Right lobe of liver (tissue), 6 donors: ENCODE results near the gene BARX2. TPM values are rescaled to one million over a fixed set of nuclear protein-coding genes. Genes with fewer than 3 reads are reported as not detected.

Experiments used
- ATAC-seq, 4 donors: fragments of 200-7000 bp; cut with Tn5 transposase; one replicate each; pipeline ENCODE4 v1.9.1; 2020; ENCODE audit warnings: mild to moderate bottlenecking in 4 of 4, moderate library complexity in 4 of 4
- DNase-seq, 3 donors: peaks; one replicate each; pipeline ENCODE4 v3.0.0-alpha.2; 2020
- H3K27ac ChIP-seq, 3 donors: fragments of 200-600 bp; one replicate each; pipeline ENCODE4 v1.8.0; 2022
- H3K27me3 ChIP-seq, 2 donors: fragments of 200-600 bp; one replicate each; pipeline ENCODE4 v1.8.0; 2022
- H3K36me3 ChIP-seq, 4 donors: fragments of 200-600 bp; sonication (generic) in 1 of 4; one replicate each; pipeline versions ENCODE4 v1.5.1 to v1.8.0; 2017 to 2022; ENCODE audit warnings: control low read depth in 1 of 4
- H3K4me1 ChIP-seq, 4 donors: fragments of 200-600 bp; sonication (generic) in 1 of 4; one replicate each; pipeline versions ENCODE4 v1.5.1 to v1.8.0; 2017 to 2022; ENCODE audit warnings: control low read depth in 1 of 4
- H3K4me3 ChIP-seq, 3 donors: fragments of 200-600 bp; one replicate each; pipeline ENCODE4 v1.8.0; 2022
- H3K9me3 ChIP-seq, 4 donors: fragments of 200-600 bp; sonication (generic) in 1 of 4; one replicate each; pipeline versions ENCODE4 v1.5.1 to v1.8.0; 2017 to 2022; ENCODE audit warnings: control low read depth in 1 of 4
- POLR2A ChIP-seq: fragments of 450-650 bp; IDR thresholded peaks from one replicate; pipeline ENCODE4 v1.6.1; 2017; ENCODE audit warnings: antibody characterized with exemption, mild to moderate bottlenecking
- WGBS: methylation state at CpG from one replicate; pipeline ENCODE4 v1.1.6; 2018; ENCODE audit warnings: low coverage, low lambda C conversion rate; ENCODE audit not compliant: insufficient coverage; ENCODE audit errors: missing lambda C conversion rate; 5-methylcytosine and 5-hydroxymethylcytosine counted together
- intact Hi-C, 2 donors: fragments of 100-400 bp; cut with DNase I; formaldehyde crosslinking; loops; one replicate each; pipeline versions ENCODE4 v1.11.2 to v1.14.1; 2022
- total RNA-seq, 6 experiments: library from RNA; depleted of rRNA in 2 of 6; stranded (reverse); fragments of >200 nt in 2 of 6; fragmentation: NEBNext Ultra II Directional in 3 of 6; extraction: Animal tissue kit (Norgen Biotek cat#: 25700) in 3 of 6; gene quantifications; one replicate each; pipeline versions ENCODE4 v1.1.0 to v1.2.4, GENCODE V29; 2016 to 2023
- TF ChIP-seq, protein P1 (sequence below), 4 donors: fragments of 200-600 bp in 3 of 4; fragments of 450-650 bp in 1 of 4; IDR thresholded peaks; one replicate each; pipeline versions ENCODE4 v1.5.1 to v1.8.0; 2016 to 2022; ENCODE audit warnings: antibody characterized with exemption in 4 of 4, mild to moderate bottlenecking in 2 of 4
- donor health status: DM: no; HTN: yes; CAD: no.
- donor health status: DM: no; HTN: no; CAD: no.
- donor health status: DM: no; HTN: no; CAD: no.
- donor health status: DM: no; HTN: yes; CAD: no.
- donor health status: DM: no; HTN: yes; CAD: no.

BARX2 gene
- total RNA-seq, 6 experiments from 2014 or later, result not detected

DNA sequence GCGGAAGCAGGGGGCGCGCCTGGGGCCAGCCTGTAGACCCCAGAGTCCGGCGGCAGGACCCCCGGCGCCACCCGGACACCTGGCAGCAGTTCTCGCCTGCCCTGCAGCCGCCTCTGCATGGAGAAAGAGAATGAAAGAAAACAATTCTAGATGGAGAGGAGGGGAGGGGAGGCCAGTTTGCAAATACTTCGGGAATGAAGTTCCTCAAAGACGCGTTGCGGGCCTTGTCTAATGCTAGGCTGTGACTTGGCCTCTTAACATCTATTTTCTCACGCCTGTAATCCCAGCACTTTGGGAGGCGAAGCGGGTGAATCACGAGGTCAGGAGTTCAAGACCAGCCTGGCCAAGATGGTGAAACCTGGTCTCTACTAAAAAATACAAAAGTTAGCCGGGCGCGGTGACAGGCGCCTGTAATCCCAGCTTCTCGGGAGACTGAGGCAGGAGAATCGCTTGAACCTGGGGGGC lies 2.1 kb upstream of the BARX2 start:
- H3K27me3 ChIP-seq, result peaks cover 11 to 61% of the 10 kb centered on the region in 2 donors
- H3K27ac ChIP-seq, result no peak overlapping the region
- DNase-seq (no peak), ATAC-seq (no peak)
- intact Hi-C loops, result loop anchor here in 1 of 2 donors (10.0 kb wide), 2 partner anchors 321 to 371 kb away; no protein-coding TSS in a partner anchor
- no peaks in the 10 kb centered on the region for H3K9me3 ChIP-seq
- H3K4me1 ChIP-seq, result peaks cover 0 to 26% (median 6%) of the 10 kb centered on the region in 4 donors
- H3K4me3 ChIP-seq, result peak overlapping the region; percentile 10 to 35 (median 23)
- no peaks in the 10 kb centered on the region for H3K36me3 ChIP-seq
- WGBS, result 4% methylated on average over 11 of the region's 24 CpGs
- TF ChIP-seq, protein P1, sequence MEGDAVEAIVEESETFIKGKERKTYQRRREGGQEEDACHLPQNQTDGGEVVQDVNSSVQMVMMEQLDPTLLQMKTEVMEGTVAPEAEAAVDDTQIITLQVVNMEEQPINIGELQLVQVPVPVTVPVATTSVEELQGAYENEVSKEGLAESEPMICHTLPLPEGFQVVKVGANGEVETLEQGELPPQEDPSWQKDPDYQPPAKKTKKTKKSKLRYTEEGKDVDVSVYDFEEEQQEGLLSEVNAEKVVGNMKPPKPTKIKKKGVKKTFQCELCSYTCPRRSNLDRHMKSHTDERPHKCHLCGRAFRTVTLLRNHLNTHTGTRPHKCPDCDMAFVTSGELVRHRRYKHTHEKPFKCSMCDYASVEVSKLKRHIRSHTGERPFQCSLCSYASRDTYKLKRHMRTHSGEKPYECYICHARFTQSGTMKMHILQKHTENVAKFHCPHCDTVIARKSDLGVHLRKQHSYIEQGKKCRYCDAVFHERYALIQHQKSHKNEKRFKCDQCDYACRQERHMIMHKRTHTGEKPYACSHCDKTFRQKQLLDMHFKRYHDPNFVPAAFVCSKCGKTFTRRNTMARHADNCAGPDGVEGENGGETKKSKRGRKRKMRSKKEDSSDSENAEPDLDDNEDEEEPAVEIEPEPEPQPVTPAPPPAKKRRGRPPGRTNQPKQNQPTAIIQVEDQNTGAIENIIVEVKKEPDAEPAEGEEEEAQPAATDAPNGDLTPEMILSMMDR (IDR thresholded peaks at IDR 0.05), result no peak
- no peak for TF ChIP-seq POLR2A

DNA sequence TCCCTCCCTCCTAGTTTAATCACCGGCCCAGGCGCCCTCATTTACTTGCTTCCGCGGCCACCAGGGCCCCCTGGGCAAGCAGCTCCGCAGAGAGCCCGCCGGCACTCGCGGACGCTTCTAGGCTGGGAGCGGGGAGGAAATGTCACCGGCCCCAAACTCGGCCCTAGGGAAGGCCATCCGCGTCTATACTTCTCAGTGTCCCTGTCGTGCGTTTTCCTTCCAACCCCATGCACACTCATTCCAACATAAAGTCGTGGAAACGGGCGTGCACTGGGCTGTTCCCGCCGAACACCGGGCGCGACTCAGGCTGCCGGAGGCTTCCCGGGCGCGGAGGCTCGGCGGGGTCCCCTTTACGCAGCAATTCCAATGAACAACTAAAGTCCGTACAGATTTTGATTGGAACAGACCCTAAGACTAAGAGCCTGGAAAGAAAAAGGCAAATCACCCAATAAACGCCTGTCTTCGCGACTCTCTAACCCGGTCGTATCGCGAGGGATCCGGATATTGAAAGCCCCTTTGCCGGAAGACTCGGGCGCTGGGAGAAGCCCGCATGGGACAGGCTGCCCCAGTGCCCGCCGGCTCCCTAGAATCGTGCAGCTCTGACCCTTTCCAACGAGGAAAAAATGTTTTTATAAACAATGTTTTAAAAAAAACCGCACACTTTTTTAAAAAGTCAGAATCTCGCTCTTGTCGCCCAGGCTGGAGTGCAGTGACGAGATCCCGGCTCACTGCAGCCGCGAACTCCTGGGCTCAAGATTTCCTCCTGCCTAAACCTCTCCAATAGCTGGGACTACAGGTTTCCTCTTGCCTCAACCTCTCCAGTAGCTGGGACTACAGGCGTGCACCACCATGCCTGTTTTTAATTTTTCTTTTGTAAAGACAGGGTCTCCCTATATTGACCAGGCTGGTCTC lies 1.3 kb upstream of the BARX2 start:
- no peak for ATAC-seq
- intact Hi-C loops, result loop anchor here in 1 of 2 donors (10.0 kb wide), 2 partner anchors 320 to 370 kb away; no protein-coding TSS in a partner anchor
- Histone ChIP-seq H3K27ac (no peak overlapping the region), H3K36me3 (no peaks in the 10 kb centered on the region), H3K4me1 (peaks cover 0 to 26% (median 6%) of the 10 kb centered on the region in 4 donors), H3K4me3 (peak overlapping the region in 1 of 3 donors; percentile 13), H3K27me3 (peaks cover 11 to 61% of the 10 kb centered on the region in 2 donors), H3K9me3 (no peaks in the 10 kb centered on the region)
- WGBS, result 10% methylated on average over 50 of the region's 57 CpGs
- no peak for TF ChIP-seq POLR2A
- TF ChIP-seq, protein P1 (IDR thresholded peaks at IDR 0.05), result no peak
- no peak for DNase-seq

DNA sequence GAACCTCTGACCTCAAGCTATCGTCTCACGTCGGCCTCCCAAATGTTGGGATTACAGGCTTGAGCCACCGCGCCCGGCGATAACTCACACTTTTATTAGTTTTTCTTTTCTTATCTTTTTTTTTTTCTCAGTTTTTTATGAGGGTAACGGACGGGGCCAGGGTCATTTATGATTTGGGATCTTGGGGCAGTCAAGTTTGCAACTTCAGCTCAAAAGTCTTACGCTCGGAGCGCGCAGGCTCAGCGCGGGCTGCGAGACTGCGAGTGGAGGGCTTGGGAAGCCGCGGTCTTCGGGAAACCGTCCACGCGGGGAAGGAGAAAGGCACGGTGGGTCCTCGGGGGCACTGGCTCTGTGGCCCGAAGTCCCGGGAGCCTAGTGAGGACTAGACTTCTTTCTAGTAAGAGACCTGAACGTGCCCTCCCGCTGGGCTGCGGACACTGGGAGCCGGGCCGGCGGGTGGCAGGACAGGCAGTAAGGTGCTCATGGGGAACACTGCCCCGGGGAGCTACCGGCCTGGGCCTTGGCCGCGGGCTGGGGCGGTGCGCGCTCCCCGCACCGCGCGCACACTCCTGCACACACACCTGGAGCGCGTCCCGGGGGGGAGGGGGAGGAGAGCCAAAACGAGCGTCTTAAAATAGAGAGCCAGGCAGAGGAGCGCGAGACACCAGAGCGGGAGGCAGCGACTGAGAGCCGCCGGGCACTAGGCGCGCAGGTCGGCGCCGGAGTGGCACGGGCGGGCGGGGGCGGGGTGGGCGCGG lies 476 bp upstream of the BARX2 start:
- intact Hi-C loops, result loop anchor here in 1 of 2 donors (10.0 kb wide), 2 partner anchors 320 to 370 kb away; no protein-coding TSS in a partner anchor
- H3K4me1 ChIP-seq, result peaks cover 0 to 26% (median 6%) of the 10 kb centered on the region in 4 donors
- H3K9me3 ChIP-seq, result no peaks in the 10 kb centered on the region
- peak in 1 of 3 donors; percentile 56 for DNase-seq
- H3K27me3 ChIP-seq, result peaks cover 11 to 61% of the 10 kb centered on the region in 2 donors
- TF ChIP-seq, protein P1 (IDR thresholded peaks at IDR 0.05), result no peak
- TF ChIP-seq POLR2A, result no peak
- WGBS, result 8% methylated on average over 26 of the region's 66 CpGs
- H3K4me3 ChIP-seq, result peak overlapping the region in 1 of 3 donors; percentile 35
- no peaks in the 10 kb centered on the region for H3K36me3 ChIP-seq
- ATAC-seq, result peak; percentile 53 to 58 (median 56)
- no peak overlapping the region for H3K27ac ChIP-seq

DNA sequence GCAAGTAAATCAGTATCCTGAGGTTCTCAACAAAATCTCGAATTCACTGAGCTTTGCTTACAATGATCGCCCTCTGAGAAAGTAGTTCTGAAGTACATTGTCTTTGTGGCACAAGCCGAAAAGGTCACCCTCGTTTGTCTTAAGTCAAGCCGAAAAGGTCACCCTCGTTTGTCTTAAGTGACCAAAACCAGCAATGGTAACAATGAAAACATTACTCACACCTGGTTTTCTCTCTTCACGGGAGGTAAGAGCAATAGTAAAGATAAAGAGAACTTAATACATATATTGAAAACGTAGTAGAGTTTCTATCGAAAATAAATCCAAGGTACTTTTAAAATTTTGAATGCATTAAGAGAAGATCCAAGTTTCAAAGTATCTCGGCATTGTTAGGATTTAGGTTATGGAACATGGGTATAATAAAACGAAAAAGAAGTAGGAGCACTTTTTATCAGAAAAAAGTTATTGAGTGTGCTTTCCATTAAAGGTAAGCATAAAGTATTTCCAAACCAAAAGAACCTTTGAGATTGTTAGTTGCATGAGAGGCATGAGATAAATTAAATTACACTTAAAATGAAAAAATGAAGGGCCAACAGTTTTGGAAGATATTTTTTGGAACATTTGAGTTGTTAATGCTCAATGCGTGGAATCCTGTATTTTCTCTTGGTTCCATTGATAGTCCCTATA lies 1.2 kb downstream of the BARX2 start:
- Histone ChIP-seq H3K4me1 (peaks cover 0 to 26% (median 6%) of the 10 kb centered on the region in 4 donors), H3K4me3 (no peak overlapping the region), H3K27me3 (peaks cover 11 to 62% of the 10 kb centered on the region in 2 donors), H3K36me3 (no peaks in the 10 kb centered on the region), H3K9me3 (no peaks in the 10 kb centered on the region), H3K27ac (no peak overlapping the region)
- no peak for TF ChIP-seq POLR2A
- TF ChIP-seq, protein P1 (IDR thresholded peaks at IDR 0.05), result no peak
- intact Hi-C loops, result loop anchor here in 1 of 2 donors (10.0 kb wide), 2 partner anchors 318 to 368 kb away; no protein-coding TSS in a partner anchor
- 49% methylated on average over 12 of the region's 12 CpGs for WGBS
- no peak for ATAC-seq
- DNase-seq, result no peak
